Thymus (tissue), 11 donors: ENCODE measurements around the gene GPR35. TPM values are rescaled to one million over a fixed set of nuclear protein-coding genes. Genes with fewer than 3 reads are reported as not detected.

ENCODE experiments used
- DNase-seq, 9 donors: peaks; one replicate each; pipeline ENCODE4 v3.0.0-alpha.2; 2013; ENCODE audit warnings: low spot score in 9 of 9, low read depth in 6 of 9, missing footprints in 1 of 9
- H3K27ac ChIP-seq, 2 donors: one replicate each; pipeline ENCODE4 v1.5.1; 2013; ENCODE audit warnings: control low read depth in 1 of 2, low read depth in 1 of 2, low read length in 1 of 2, mild to moderate bottlenecking in 1 of 2, moderate library complexity in 1 of 2
- H3K27me3 ChIP-seq, 2 donors: one replicate each; pipeline ENCODE4 v1.5.1; 2013; ENCODE audit warnings: low read length in 1 of 2; ENCODE audit not compliant: control insufficient read depth in 2 of 2, insufficient read depth in 1 of 2
- H3K36me3 ChIP-seq, 2 donors: one replicate each; pipeline ENCODE4 v1.5.1; 2013; ENCODE audit warnings: low read length in 1 of 2, mild to moderate bottlenecking in 1 of 2, moderate library complexity in 1 of 2; ENCODE audit not compliant: control insufficient read depth in 2 of 2, insufficient read depth in 2 of 2
- H3K4me1 ChIP-seq, 2 donors: one replicate each; pipeline ENCODE4 v1.5.1; 2013; ENCODE audit warnings: low read length in 2 of 2; ENCODE audit not compliant: control insufficient read depth in 2 of 2, insufficient read depth in 2 of 2
- H3K4me3 ChIP-seq, 2 donors: one replicate each; pipeline ENCODE4 v1.5.1; 2013; ENCODE audit warnings: low read length in 2 of 2, control low read depth in 1 of 2, mild to moderate bottlenecking in 1 of 2
- H3K9me3 ChIP-seq, 2 donors: one replicate each; pipeline ENCODE4 v1.5.1; 2013; ENCODE audit warnings: low read length in 1 of 2, mild to moderate bottlenecking in 1 of 2; ENCODE audit not compliant: control insufficient read depth in 2 of 2, insufficient read depth in 1 of 2
- WGBS: extraction: QIAGEN DNeasy Blood & Tissue Kit; methylation state at CpG from one replicate; pipeline ENCODE4 v1.1.7; 2013; 5-methylcytosine and 5-hydroxymethylcytosine counted together
- polyA plus RNA-seq: library from polyadenylated mRNA; stranded (reverse); fragments of 200-250 nt; gene quantifications from one replicate; pipeline ENCODE4 v1.2.3, GENCODE V29; 2013
- total RNA-seq: library from RNA; stranded (reverse); fragments of 120-200 nt; gene quantifications from one replicate; pipeline ENCODE4 v1.2.4, GENCODE V29; 2013
- donor health status: healthy.

Gene GPR35
- total and polyA plus RNA-seq, 2 donors = 5.9 to 21.8 TPM

- 98% methylated on average over 21 of the region's 21 CpGs for WGBS
- H3K4me1 ChIP-seq = peaks cover 0 to 17% of the 10 kb centered on the region in 2 donors
- peaks cover 2 to 34% of the 10 kb centered on the region in 2 donors for H3K9me3 ChIP-seq
- H3K4me3 ChIP-seq = no peak overlapping the region
- DNase-seq = no peak
- H3K27me3 ChIP-seq = no peaks in the 10 kb centered on the region
- H3K27ac ChIP-seq = no peak overlapping the region
- no peaks in the 10 kb centered on the region for H3K36me3 ChIP-seq
These were observed 5.7 kb downstream of the GPR35 start for GRCh38 chr2:240630771-240631547.

- no peaks in the 10 kb centered on the region for H3K27me3 ChIP-seq
- H3K4me3 ChIP-seq = no peak overlapping the region
- H3K4me1 ChIP-seq = peaks cover 0 to 11% of the 10 kb centered on the region in 2 donors
- no peak overlapping the region for H3K27ac ChIP-seq
- H3K9me3 ChIP-seq = peaks cover 2 to 36% of the 10 kb centered on the region in 2 donors
- no peak for DNase-seq
- H3K36me3 ChIP-seq = no peaks in the 10 kb centered on the region
- WGBS = 98% methylated on average over 11 of the region's 11 CpGs
These were observed 6.4 kb downstream of the GPR35 start for GRCh38 chr2:240631548-240632305.

- Histone ChIP-seq H3K27ac (no peak overlapping the region), H3K4me1 (peaks cover 0 to 5% of the 10 kb centered on the region in 2 donors), H3K9me3 (peaks cover 2 to 36% of the 10 kb centered on the region in 2 donors), H3K4me3 (no peak overlapping the region), H3K27me3 (no peaks in the 10 kb centered on the region), H3K36me3 (no peaks in the 10 kb centered on the region)
- WGBS = 100% methylated on average over 1 of the region's 1 CpG
- no peak for DNase-seq
These were observed 7.0 kb downstream of the GPR35 start for GRCh38 chr2:240632306-240632721.

- DNase-seq = no peak
- 92% methylated on average over 6 of the region's 6 CpGs for WGBS
- no peak overlapping the region for H3K4me3 ChIP-seq
- no peaks in the 10 kb centered on the region for H3K27me3 ChIP-seq
- no peaks in the 10 kb centered on the region for H3K4me1 ChIP-seq
- H3K36me3 ChIP-seq = no peaks in the 10 kb centered on the region
- H3K27ac ChIP-seq = no peak overlapping the region
- H3K9me3 ChIP-seq = peaks cover 2 to 42% of the 10 kb centered on the region in 2 donors
These were observed 10.1 kb downstream of the GPR35 start for GRCh38 chr2:240635121-240635997.

GRCh38 chr2:240635998-240636547 is 10.8 kb downstream of the GPR35 start:
- DNase-seq = no peak
- WGBS = 92% methylated on average over 3 of the region's 3 CpGs
- no peaks in the 10 kb centered on the region for H3K4me1 ChIP-seq

GRCh38 chr2:240636563-240637115 is 11.4 kb downstream of the GPR35 start:
- H3K36me3 ChIP-seq = no peaks in the 10 kb centered on the region
- WGBS = 95% methylated on average over 11 of the region's 11 CpGs
- no peak for DNase-seq
- peaks cover 2 to 40% of the 10 kb centered on the region in 2 donors for H3K9me3 ChIP-seq
- no peaks in the 10 kb centered on the region for H3K27me3 ChIP-seq
- no peaks in the 10 kb centered on the region for H3K4me1 ChIP-seq
- no peak overlapping the region for H3K4me3 ChIP-seq
- H3K27ac ChIP-seq = no peak overlapping the region

More at GRCh38 chr2:240635998-240636547, 10.8 kb downstream of the GPR35 start:
- Histone ChIP-seq H3K27ac (no peak overlapping the region), H3K27me3 (no peaks in the 10 kb centered on the region), H3K4me3 (no peak overlapping the region), H3K36me3 (no peaks in the 10 kb centered on the region), H3K9me3 (peaks cover 2 to 42% of the 10 kb centered on the region in 2 donors)

GRCh38 chr2:240637116-240637900 is 12.0 kb downstream of the GPR35 start:
- Histone ChIP-seq H3K9me3 (peaks cover 4 to 39% of the 10 kb centered on the region in 2 donors), H3K36me3 (no peaks in the 10 kb centered on the region), H3K27me3 (no peaks in the 10 kb centered on the region), H3K4me3 (no peak overlapping the region), H3K27ac (no peak overlapping the region), H3K4me1 (no peaks in the 10 kb centered on the region)
- 92% methylated on average over 17 of the region's 17 CpGs for WGBS
- no peak for DNase-seq

- DNase-seq = no peak
- 94% methylated on average over 8 of the region's 8 CpGs for WGBS
- no peaks in the 10 kb centered on the region for H3K4me1 ChIP-seq
- no peaks in the 10 kb centered on the region for H3K36me3 ChIP-seq
- H3K4me3 ChIP-seq = no peak overlapping the region
- H3K9me3 ChIP-seq = peaks cover 5 to 41% of the 10 kb centered on the region in 2 donors
- no peaks in the 10 kb centered on the region for H3K27me3 ChIP-seq
- H3K27ac ChIP-seq = no peak overlapping the region
These were observed 12.6 kb downstream of the GPR35 start for GRCh38 chr2:240637901-240638345.
